H1 (cell line): ENCODE measurements around the gene FXR2. TPM values are rescaled to one million over a fixed set of nuclear protein-coding genes. Genes with fewer than 3 reads are reported as not detected.
A peak's percentile ranks its signal among the peaks of the same experiment; 100 is the strongest.

Experiments
- BACH1 ChIP-seq: IDR thresholded peaks from 2 replicates; pipeline ENCODE4 v1.6.1; 2012; ENCODE audit warnings: low read length, improper control_type of control experiment
- CBX8 ChIP-seq: fragments of 300-800, 300-1000 bp; sonication (generic); IDR thresholded peaks from 2 replicates; pipeline ENCODE4 v1.7.1; 2016; ENCODE audit warnings: low read depth, low read length, borderline replicate concordance
- EGR1 ChIP-seq: IDR thresholded peaks from 2 replicates; pipeline ENCODE4 v1.6.1; 2011; ENCODE audit warnings: low read depth, low read length, borderline replicate concordance
- EZH2 ChIP-seq: fragments of 200-600 bp; sonication (generic); IDR thresholded peaks from 2 replicates; pipeline ENCODE4 v1.7.1; 2012; ENCODE audit warnings: low read depth, mild to moderate bottlenecking, moderate library complexity, low read length, inconsistent platforms; ENCODE audit not compliant: severe bottlenecking
- HDAC2 ChIP-seq, 2 experiments: fragments of 300-600 bp in 1 of 2; sonication (generic) in 1 of 2; IDR thresholded peaks; 2 replicates each; pipeline ENCODE4 v1.6.1; 2011 to 2012; ENCODE audit warnings: low read depth in 2 of 2, low read length in 2 of 2, mild to moderate bottlenecking in 2 of 2, moderate library complexity in 2 of 2, borderline replicate concordance in 1 of 2, inconsistent platforms in 1 of 2
- JUN ChIP-seq: IDR thresholded peaks from 2 replicates; pipeline ENCODE4 v1.6.1; 2011; ENCODE audit warnings: low read depth, mild to moderate bottlenecking, improper control_type of control experiment, low read length
- KDM1A ChIP-seq: fragments of 200-600, 300-600 bp; sonication (generic); IDR thresholded peaks from 2 replicates; pipeline ENCODE4 v1.7.1; 2016; ENCODE audit warnings: mild to moderate bottlenecking, low read length, borderline replicate concordance
- KDM4A ChIP-seq: IDR thresholded peaks from one replicate; pipeline ENCODE4 v1.7.1; 2012; ENCODE audit warnings: low read depth, mild to moderate bottlenecking, moderate library complexity, low read length, inconsistent platforms; ENCODE audit not compliant: severe bottlenecking
- KDM5A ChIP-seq: fragments of 200-600 bp; IDR thresholded peaks from 2 replicates; pipeline ENCODE4 v1.7.1; 2012; ENCODE audit warnings: mild to moderate bottlenecking, low read length, inconsistent platforms, mixed read lengths
- MAX ChIP-seq: IDR thresholded peaks from 2 replicates; pipeline ENCODE4 v1.6.1; 2012; ENCODE audit warnings: inconsistent platforms
- RBBP5 ChIP-seq: IDR thresholded peaks from 2 replicates; pipeline ENCODE4 v1.7.1; 2012; ENCODE audit warnings: low read depth, mild to moderate bottlenecking, inconsistent platforms, low read length, moderate library complexity, borderline replicate concordance
- RXRA ChIP-seq: IDR thresholded peaks from 2 replicates; pipeline ENCODE4 v1.6.1; 2011; ENCODE audit warnings: low read depth, mild to moderate bottlenecking, low read length, moderate library complexity; ENCODE audit not compliant: insufficient read depth
- SAP30 ChIP-seq: fragments of 300-600 bp; sonication (generic); IDR thresholded peaks from 2 replicates; pipeline ENCODE4 v1.7.1; 2012; ENCODE audit warnings: low read length, moderate library complexity, mild to moderate bottlenecking, inconsistent platforms; ENCODE audit not compliant: insufficient read depth, insufficient replicate concordance
- SP1 ChIP-seq: IDR thresholded peaks from 2 replicates; pipeline ENCODE4 v1.6.1; 2011; ENCODE audit warnings: low read depth, low read length
- SP2 ChIP-seq: IDR thresholded peaks from 2 replicates; pipeline ENCODE4 v1.6.1; 2012; ENCODE audit warnings: mild to moderate bottlenecking, low read length, inconsistent platforms
- SRF ChIP-seq: IDR thresholded peaks from 2 replicates; pipeline ENCODE4 v1.6.1; 2011; ENCODE audit warnings: mild to moderate bottlenecking, low read depth, low read length, moderate library complexity
- SUZ12 ChIP-seq: fragments of 200-600 bp; sonication (generic); IDR thresholded peaks from 2 replicates; pipeline ENCODE4 v1.6.1; 2012; ENCODE audit warnings: mild to moderate bottlenecking, inconsistent platforms, low read length, moderate library complexity, mixed read lengths
- TAF7 ChIP-seq: optimal IDR thresholded peaks from 2 replicates; pipeline ENCODE3; 2011; ENCODE audit warnings: low read depth, mild to moderate bottlenecking, inconsistent platforms, low read length, moderate library complexity, borderline replicate concordance
- TCF12 ChIP-seq: IDR thresholded peaks from 2 replicates; pipeline ENCODE4 v1.6.1; 2011; ENCODE audit warnings: low read depth, mild to moderate bottlenecking, low read length
- TEAD4 ChIP-seq: IDR thresholded peaks from 2 replicates; pipeline ENCODE4 v1.6.1; 2012; ENCODE audit warnings: low read depth, low read length, inconsistent platforms, mixed read lengths
- USF2 ChIP-seq: IDR thresholded peaks from 2 replicates; pipeline ENCODE4 v1.6.1; 2011; ENCODE audit warnings: low read length, improper control_type of control experiment
- polyA plus RNA-seq, 7 experiments: library from polyadenylated mRNA; depleted of rRNA in 3 of 7; stranded (reverse) in 5 of 7; unstranded in 2 of 7; fragments of >200 nt in 5 of 7; fragments of 200-250 nt in 2 of 7; gene quantifications; 1 replicate in 5 of 7; 2 replicates in 1 of 7; 4 replicates in 1 of 7; pipeline versions ENCODE4 v1.2.1 to v1.2.3, GENCODE V29; 2011 to 2013; ENCODE audit warnings: missing spikeins in 2 of 7, mixed read lengths in 2 of 7
- total RNA-seq: library from RNA; stranded (reverse); fragmentation: NEBNext Ultra II Directional; extraction: Animal tissue kit (Norgen Biotek cat#: 25700); gene quantifications from 2 replicates; pipeline ENCODE4 v1.2.1, GENCODE V29; 2021

The FXR2 gene
- total and polyA plus RNA-seq, 2 of the 8 experiments (the other 6 are each of a cell fraction or from before 2014, with no cell fraction given): 26.2 to 44.0 TPM

DNA sequence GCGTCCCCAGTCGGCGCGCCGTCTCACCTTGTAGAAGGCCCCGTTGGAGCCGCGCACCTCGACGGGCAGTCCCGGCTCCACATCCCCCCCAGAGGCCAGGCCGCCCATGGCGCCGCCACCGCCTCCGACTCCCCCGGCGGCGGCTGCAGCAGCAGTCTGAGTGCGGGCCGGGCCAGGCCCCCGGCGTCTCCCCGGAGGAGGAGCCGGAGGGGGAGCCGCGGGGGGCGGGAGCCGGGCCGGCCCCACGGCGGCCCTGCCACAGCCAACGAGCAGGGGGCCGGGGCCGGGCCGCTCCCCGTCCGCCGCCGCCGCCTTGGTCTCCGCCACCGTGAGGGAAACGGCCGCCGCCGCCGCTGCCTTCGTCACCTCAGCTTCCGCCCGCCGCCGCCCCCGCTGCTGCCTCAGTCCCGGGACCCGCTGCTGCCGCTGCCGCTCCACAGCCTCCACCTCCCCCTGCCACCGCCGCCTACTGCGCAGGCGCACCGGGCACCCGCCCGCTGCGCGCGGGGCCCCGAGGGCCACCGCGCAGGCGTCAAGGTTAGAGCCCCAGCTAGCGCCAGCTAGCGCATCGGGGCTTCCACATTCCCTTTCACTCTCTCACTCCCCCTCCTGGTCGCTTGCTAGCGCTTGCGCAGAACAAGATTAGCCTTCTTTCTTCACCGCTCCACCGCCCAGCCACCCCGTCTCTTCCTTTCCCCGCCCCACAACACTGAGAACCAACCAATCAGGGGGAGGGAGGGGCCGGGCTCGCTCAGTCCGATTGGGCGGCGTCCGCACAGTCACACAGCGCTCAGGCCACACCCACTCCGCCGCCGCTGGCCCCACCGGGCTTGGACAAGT, at the start of gene FXR2 (continued):
- TF ChIP-seq TAF7: peak; percentile 26
- peak; percentile 75; the same call in 1 of the 2 replicates for TF ChIP-seq TCF12
- no peak for TF ChIP-seq CBX8
- no peak for TF ChIP-seq USF2
- TF ChIP-seq TEAD4: peak; percentile 50; the same call in 1 of the 2 replicates
- TF ChIP-seq SRF: no peak
- no peak for TF ChIP-seq SUZ12
- TF ChIP-seq HDAC2 (IDR thresholded peaks at IDR 0.05; ENCODE audit: borderline replicate concordance in 1 of 2, low read depth in 2 of 2, low read length in 2 of 2): peak in 1 of 2 experiments; percentile 41; a peak in 1 of 4 replicates
- TF ChIP-seq SP2: peak; percentile 13; the same call in 1 of the 2 replicates
- no peak for TF ChIP-seq RXRA
- TF ChIP-seq SAP30: no peak
- no peak for TF ChIP-seq KDM4A
- TF ChIP-seq JUN: no peak
- TF ChIP-seq EGR1: peak; percentile 56; the same call in 1 of the 2 replicates
- TF ChIP-seq RBBP5: no peak
- TF ChIP-seq MAX: no peak
- TF ChIP-seq KDM5A: no peak
- peak; percentile 54; the same call in 1 of the 2 replicates for TF ChIP-seq SP1
- TF ChIP-seq BACH1: no peak
- TF ChIP-seq KDM1A: no peak
- TF ChIP-seq EZH2: no peak
